ENCODE measurements around the gene APPBP2.
"Not testable (repeated sequence)": the region's sequence is repeated elsewhere in the genome, so short reads cannot be mapped to it uniquely, and the experiment has no call there.

The APPBP2 gene

DNA sequence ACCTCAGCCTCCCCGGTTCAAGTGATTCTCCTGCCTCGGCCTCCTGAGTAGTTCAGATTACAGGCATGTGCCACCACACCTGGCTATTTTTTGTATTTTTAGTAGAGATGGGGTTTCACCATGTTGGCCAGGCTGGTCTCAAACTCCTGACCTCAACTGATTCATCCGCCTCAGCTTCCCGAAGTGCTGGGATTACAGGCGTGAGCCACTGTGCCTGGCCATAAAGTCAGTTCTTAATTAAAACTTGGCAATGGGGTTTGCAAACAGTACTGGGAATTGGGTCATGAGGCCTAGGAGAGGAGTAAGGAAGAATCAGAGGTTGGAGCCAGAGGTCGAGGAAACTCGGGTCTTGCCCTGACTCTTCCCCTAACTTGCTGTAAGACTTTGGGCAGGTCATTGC is 95.5 kb downstream of the APPBP2 start:
- not testable (repeated sequence) for DNase-seq

DNA sequence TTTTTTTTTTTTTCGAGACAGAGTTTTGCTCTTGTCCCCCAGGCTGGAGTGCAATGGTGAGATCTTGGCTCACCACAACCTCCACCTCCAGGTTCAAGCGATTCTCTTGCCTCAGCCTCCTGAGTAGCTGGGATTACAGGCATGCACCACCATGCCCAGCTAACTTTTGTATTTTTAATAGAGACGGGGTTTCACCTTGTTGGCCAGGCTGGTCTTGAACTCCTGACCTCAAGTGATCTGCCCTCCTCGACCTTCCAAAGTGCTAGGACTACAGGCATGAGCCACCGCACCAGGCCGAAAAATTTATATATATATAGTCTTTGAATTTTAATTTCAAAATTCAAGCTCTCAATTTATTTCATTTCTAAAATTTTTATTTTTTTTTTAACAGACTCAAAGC is 97.6 kb downstream of the APPBP2 start:
- not testable (repeated sequence) for DNase-seq

DNA sequence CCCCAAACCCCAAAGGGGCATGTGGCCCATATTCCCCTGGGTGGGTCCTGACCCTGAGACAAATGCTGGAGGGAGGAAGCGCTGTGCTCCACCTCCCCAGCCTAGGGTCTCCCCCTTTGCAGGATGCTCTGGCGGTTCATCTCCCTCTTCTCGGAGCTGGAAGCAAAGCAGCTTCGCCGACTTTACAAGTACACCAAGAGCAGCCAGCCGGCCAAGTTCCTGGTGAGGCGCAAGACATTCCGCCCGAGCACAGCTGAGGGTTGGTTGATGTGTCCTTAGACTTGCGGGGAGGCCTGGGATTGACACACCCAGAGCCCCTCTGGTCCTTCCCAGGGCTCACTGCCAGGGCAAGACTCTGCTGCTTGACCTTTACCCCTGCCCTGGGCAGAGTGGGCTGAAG is 99.4 kb downstream of the APPBP2 start:
- no peak for DNase-seq

DNA sequence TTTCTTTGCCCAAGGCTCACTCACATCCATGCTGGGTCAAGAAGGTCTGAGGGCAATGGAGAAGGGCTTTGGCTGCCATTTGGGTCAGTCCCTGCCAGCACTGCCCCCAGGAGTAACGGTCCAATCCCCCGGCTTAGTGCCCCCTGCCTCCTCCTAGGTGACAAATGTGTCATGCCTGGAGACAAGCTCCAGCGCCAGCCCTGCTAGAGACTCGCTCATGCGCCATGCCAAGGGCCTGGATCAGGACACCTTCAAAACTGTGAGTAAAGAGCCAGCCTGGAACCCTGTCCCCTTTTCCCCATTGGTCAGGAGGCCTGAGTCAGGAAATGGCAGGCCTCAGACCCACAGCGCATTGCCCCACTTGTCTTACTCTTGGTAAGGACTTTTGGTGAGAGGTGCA is 100.4 kb downstream of the APPBP2 start:
- DNase-seq: no peak

DNA sequence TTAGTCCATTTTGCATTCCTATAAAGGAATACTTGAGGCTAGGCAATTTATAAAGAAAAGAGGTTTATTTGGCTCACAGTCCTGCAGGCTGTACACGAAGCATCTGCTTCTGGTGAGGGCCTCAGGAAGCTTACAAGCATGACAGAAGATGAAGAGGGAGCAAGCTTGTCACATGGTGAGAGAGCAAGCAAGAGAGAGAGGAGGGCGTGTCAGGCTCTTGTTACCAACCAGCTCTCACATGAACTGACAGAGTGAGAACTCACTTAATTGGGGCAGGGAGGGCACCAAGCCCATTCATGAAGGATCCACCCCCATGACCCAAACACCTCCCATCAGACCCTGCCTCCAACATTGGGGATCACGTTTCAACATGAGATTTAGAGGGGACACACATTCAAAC is 102.2 kb downstream of the APPBP2 start:
- DNase-seq: no peak

DNA sequence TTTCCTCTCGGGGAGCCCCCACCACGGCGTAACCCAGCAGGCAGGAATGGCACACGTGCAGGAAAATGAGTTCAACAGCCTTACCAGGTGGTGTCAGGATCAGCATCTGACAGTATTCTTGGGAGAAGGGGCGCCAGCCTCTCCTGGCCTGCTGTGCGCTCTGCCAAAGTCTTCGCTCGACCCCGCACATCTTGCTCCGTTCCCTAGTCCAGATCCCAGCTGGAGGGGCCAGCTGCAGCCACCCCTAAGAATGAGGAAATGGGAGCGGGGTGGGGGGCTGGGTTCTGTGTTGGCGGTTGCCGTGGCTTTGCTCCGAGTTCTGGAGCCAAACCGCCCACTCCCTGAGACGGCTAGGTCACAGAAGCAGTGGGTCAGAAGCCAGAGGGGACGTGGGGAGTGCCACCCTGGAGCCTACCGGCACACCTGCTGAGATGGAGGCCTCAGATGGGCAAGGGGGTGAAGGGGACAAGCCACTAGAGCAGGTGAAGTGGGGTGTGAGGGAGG is 103.8 kb downstream of the APPBP2 start, which contains the start of gene CHCT1:
CHCT1 (plus strand) TSS at position 328 of the 504 bp plus-strand sequence; CDS start at position 432, 104 bp downstream.
- DNase-seq: no peak

DNA sequence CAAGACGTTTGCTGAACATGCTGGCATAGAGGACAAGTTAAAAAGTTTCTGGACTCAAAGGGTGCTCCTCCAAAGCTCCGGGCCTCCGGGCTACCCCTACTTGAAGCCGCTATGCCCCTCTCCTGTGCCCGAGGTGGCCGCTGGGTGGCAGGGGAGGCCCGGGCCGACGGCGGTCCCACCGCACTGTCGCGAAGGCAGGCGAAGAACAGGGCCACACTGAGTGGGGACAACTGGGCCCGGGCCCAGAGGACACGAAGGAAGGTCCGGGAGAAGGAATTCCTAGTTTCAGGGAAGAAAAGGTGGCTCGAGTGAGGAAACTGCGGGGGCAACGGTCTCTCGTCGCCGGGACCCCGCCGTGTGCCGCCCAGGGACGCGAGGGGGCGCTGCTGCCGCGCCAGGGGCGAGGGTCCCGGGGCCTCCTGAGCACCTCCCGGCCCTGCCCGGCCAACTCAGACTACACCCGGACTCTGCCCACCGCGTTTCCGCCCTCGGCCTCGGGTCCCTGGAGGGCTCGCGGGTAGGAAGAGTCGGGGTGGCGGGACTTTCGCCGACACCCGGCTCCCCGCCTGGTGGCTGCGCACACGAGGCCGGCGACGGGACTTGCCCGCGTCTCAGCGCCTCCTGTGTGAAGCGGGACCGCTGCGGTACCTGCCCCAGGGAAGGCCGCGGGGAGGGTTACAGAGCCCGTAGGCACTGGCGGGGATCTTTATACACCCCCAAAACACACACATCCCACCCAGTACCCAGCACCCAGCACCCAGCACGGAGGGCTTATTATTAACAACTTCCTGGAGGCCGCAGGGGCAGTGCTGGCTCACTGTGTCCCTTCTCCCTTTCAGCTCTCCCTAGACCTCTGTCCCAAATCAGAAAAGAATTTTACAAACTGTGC is 104.5 kb downstream of the APPBP2 start:
- peak; percentile 79 to 82 for DNase-seq

DNA sequence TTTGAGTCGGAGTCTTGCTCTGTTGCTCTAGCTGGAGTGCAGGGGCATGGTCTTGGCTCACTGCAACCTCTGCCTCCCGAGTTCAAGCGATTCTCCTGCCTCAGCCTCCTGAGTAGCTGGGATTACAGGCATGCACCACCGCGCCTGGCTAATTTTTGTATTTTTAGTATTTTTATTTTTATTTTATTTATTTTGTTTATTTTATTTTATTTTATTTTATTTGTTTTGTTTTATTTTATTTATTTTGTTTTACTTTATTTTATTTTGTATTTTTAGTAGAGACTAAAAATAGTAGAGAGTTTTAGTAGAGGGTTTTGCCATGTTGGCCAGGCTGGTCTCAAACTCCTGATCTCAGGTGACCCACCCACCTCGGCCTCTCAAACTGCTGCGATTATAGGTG is 106.2 kb downstream of the APPBP2 start:
- not testable (repeated sequence) for DNase-seq

DNA sequence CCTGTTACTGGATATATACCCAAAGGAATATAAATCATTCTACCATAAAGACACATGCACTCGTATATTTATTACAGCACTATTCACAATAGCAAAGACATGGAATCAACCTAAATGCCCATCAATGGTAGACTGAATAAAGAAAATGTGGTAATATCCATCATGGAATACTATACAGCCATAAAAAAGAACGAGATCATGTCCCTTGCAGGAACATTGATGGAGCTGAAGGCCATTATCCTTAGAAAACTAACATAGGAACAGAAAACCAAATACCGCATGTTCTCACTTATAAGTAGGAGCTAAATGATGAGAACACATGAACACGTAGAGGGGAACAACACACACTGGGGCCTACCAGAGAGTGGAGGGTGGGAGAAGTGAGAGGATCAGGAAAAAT is 107.0 kb downstream of the APPBP2 start:
- DNase-seq: not testable (repeated sequence)

DNA sequence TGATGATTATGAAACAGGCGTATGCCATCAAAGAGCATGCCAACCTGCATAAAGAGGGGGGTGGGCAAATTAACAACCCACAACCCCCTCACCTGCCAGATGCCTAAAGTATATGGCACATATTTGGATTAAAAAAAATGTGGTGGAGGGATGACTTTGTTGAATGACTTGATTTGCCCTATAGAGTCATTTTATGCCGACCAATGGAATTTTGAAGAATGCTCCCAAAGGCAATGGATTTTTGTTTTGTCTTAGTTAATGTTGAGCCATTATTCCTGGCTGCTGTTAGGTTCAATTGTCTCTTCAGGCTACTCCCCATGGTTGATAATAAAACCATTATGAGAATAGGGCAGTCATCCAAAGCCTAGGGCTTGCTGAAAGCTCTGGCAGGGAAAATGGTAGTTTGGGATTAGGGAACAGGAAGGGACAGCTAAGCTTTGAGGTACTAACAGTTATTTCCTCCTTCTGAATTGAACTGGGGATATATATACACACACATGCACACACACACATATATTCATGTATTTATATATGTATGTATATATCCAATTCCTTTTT is 109.6 kb downstream of the APPBP2 start:
- DNase-seq: no peak

DNA sequence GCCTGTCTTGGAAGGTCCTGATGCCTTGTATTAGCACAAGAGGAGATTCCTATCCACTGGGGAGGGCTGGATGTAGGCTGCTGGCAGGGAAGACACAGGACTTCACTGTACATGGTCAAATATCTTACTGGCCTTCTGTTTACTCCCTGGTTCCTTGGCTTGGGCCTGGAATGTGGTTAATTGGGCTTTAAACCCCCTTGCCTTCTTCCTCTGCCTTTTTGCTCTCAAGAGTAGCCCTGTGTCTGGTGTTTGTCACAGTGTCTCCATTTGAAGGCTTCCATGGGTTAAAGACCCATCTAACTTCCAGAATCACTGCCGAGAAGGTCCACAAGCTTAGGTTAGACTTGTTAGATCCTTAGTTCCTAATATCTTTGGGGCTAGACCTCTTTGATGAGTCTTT is 110.9 kb downstream of the APPBP2 start:
- no peak for DNase-seq

DNA sequence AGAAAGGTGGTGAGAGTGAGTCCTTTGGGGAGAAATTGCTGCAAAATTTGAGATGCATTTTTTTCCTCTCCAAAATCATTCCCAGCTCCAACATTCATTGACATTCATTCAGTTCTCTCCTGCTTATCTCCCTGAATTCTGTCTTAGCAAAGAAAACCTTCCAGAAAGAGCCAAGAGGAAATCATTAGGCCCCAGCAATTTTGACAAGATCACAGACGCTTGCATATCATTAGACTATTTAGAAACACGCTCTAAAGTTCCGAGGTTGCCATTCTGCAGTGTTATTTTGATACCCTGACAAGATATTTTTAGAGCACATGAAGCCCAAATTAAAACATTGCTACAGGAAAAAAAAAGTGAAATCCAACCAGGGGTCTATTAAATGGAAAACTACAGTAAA is 113.3 kb downstream of the APPBP2 start:
- no peak for DNase-seq

DNA sequence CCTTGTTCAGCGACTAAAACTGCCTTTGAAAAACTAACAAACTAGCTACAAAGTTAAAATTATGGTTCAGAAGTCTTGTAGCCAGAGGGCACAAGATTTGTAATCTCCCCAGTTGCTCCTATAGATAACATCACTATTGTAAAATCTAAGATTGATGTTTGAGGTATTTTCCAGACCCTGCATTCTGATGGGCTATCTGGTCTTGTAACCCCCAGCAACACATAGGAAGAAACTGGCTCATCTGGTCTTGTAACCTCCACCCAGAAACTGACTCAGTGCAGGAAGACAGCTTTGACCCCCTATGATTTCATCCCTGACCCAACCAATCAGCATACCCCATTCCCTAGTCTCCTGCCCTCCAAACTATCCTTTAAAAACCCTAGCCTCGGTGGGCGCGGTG is 116.0 kb downstream of the APPBP2 start:
- DNase-seq: no peak

DNA sequence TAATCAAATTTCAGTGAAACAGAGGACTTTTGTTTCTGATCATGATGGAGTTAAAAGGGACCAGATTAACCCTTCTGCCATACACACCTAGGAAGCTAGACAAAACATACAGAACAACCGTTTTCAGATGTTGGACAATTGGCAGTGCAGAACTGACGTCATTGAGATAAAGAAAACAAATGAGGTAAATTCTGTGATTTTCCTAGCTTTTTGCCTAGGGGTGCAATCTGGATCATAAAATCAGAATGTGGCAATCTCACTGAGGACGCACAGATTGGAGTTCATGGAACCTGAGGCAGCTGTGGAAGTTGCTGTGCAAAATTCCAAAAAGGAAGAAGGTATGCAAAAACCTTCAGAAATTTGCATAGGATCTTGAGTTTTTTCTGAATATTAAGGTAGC is 119.2 kb downstream of the APPBP2 start:
- no peak for DNase-seq

DNA sequence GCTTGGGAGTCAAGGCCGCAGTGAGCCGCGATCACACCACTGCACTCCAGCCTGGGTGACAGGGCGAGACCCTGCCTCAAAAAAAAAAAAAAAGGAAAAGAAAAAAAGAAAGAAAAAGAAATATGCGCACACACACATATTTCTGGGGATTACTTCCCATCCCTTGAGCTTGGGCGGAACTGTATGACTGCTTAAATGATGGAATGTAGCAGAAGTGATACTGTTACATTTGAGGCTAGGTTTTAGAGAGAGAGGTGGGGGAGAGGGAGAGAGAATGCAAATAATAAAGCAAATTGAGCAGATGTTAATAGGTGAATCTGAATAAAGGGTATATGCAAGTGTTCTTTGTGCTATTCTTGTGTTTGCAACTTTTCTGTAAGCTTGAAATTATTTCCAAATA is 122.1 kb downstream of the APPBP2 start:
- DNase-seq: no peak

DNA sequence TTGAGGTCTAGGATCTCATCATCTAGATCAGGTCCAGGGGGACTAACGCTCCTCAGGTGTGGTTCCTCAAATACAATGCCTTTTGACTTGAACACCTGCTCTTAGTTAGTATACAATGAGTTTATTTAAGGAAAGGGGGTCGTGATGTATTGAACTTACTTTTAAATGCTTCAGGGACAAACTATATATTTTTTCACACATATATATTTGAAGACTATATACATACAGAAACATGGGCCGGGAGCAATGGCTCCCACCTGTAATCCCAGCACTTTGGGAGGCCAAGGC is 122.6 kb downstream of the APPBP2 start:
- DNase-seq: no peak

DNA sequence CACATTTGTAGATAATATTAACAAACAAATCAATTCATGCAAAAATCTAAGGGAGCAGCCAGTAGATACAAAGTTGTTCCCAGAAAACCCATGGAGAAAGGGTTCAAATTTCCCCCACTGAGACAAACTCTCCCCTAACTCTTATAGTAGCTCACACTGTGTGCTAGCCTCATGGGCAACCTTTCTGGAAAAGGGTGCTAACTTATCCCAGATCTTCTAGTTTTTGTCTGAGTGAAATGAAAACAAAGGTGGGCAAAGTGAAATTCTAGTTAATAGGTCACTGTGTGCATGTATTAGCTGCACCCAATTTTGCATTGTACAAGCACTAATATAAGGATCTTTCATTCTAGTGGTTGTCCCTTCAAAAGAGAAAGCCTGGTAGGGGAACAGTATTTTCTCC is 124.2 kb downstream of the APPBP2 start:
- DNase-seq: no peak

DNA sequence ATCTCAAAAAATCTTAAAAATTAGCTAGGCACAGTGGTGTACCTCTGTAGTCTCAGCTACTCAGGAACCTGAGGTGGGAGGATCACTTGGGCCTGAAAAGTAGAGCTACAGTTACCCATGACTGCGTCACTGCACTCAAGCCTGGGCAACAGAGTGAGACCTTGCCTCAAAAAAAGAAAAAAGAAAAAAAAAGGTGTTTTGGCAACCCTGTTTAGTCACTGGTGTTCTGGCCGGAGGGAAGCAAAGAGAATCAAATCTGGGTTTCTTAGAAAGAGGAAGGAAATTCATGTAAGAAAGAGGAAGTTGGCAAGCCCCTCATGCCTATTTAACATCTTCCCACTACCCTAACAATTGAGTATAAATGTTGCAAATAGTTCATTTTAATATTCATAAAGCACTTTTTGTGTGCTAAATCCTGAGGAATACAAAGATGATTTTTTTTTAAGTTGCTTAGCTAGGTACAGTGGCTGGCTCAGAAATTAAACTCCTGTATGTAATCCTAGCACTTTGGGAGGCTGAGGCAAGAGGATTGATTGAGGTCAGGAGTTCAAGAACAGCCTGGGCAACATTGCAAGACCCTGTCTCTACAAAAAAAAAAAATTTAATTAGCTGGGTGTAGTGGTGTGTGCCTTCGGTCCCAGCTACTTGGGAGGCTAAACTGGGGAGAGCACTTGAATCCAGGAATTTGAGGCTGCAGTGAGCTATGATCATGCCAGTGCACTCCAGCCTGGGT is 127.6 kb downstream of the APPBP2 start:
- no peak for DNase-seq

DNA sequence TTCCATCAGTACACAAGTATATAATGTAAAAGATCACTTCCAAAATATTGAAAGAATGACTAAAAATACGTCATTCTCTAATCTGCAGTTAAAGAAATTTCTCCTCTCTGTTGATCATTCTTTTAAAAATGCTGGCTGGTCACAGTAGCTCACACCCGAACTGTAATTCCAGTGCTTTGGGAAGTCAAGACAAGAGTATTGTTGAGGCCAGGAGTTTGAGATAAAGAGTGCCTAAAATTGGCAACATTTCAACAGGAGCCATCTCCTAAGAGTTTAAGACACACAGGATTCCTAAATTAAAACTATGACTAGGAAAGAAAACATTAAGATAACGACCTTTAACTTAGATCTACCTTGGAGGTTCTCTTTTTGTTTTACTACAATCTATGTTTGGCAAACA is 129.6 kb downstream of the APPBP2 start:
- DNase-seq: no peak

DNA sequence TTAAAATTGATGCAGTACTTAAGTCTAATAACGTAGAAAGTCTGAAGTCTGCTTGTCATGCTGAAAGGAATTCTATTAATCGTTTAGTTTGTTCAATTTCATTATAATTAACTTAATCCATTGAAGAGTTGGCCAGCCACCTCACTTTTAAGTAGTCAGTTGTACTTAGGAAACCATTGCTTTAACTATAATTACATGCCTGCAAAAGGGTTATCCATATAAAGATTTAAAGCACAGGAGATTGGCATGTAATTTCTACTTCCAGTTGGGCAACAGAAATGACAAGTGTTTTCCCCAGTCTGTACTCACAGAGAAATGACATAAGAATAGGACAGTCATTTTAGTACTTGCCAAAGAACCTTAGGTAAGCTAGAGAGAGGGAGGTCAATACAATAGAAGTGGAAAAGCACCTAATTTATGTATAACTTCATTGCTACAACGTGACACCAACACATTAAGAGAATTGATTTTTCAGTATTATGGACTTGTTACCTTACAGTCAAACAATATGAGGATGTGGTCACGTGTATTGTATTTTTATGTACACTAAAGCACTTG is 130.5 kb downstream of the APPBP2 start:
- DNase-seq: no peak

DNA sequence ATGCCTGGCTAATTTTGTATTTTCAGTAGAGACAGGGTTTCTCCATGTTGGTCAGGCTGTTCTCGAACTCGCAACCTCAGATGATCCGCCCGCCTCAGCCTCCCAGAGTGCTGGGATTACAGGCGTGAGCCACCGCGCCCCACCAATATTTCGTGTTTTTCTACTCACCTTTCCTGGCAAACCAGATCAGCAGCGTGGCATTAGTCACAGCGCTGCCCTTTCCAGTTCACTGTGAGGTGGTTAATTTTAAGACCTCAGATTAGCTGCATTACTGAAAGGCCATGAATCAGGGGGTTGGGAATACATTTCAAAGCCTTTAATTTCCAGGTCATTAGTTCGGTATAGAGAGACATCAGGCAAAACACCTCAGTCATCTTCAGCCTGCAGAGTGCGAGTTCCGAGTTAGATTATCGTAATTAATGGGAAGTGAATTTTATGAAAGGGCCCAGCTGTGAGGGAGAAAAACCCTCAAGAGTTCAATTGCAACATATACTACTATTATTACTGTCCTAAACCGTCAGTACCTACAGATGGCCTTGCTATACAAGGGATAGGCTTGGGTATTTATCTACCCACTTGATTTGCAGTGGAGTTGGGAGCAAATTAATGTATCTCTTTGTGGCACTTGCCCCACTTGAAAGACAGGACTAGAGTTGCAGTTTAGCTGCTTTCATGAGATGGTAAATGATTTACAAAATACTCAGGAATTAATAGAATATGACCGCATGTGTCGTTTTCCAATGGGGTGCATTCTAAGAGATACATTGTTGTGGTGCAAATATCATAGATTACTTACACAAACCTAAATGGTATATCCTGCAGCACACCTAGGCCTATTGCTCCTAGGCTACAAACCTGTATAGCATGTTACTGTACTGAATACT is 132.0 kb downstream of the APPBP2 start:
- no peak for DNase-seq

Data from stimulated activated CD4-positive, alpha-beta T cell treated with anti-CD3 and anti-CD28 coated beads, Interleukin-2, amount 100 ng/mL, for 24 hours (primary cell).